Loucy (cell line): ENCODE measurements around the gene TXNIP.
"Not testable (repeated sequence)": the region's sequence is repeated elsewhere in the genome, so short reads cannot be mapped to it uniquely, and the experiment has no call there.

Experiments
- H2AFZ ChIP-seq: fragments of 200-600 bp; sonication (generic); 2 replicates; pipeline ENCODE4 v1.6.0; 2016; ENCODE audit warnings: antibody characterized with exemption, mild to moderate bottlenecking, low read length, moderate library complexity
- H3F3A ChIP-seq: fragments of 200-600 bp; 2 replicates; pipeline ENCODE4 v1.6.0; 2016; ENCODE audit warnings: antibody characterized with exemption, low read depth, mild to moderate bottlenecking
- H3K27me3 ChIP-seq: fragments of 200-600 bp; sonication (generic); 2 replicates; pipeline ENCODE4 v1.6.1; 2014; ENCODE audit warnings: low read length, mild to moderate bottlenecking; ENCODE audit not compliant: insufficient read depth, poor library complexity, severe bottlenecking
- H3K36me3 ChIP-seq: fragments of 200-600 bp; sonication (generic); 2 replicates; pipeline ENCODE4 v1.6.1; 2016; ENCODE audit warnings: low read length; ENCODE audit not compliant: insufficient read depth
- H3K4me1 ChIP-seq: fragments of 200-600 bp; sonication (generic); 2 replicates; pipeline ENCODE4 v1.5.1; 2014; ENCODE audit warnings: low read length, mild to moderate bottlenecking; ENCODE audit not compliant: insufficient read depth, poor library complexity, severe bottlenecking
- H3K4me2 ChIP-seq: fragments of 200-600 bp; sonication (generic); 2 replicates; pipeline ENCODE4 v1.6.0; 2014; ENCODE audit warnings: antibody characterized with exemption, low read length, low read depth, mild to moderate bottlenecking; ENCODE audit not compliant: poor library complexity, severe bottlenecking
- H3K4me3 ChIP-seq: fragments of 200-600 bp; sonication (generic); 2 replicates; pipeline ENCODE4 v1.5.1; 2014; ENCODE audit warnings: low read length, mild to moderate bottlenecking, mixed read lengths; ENCODE audit not compliant: poor library complexity, severe bottlenecking
- H3K79me2 ChIP-seq: fragments of 200-600 bp; sonication (generic); 2 replicates; pipeline ENCODE4 v1.6.1; 2014; ENCODE audit warnings: low read length; ENCODE audit not compliant: insufficient read depth
- H3K9ac ChIP-seq: fragments of 200-600 bp; sonication (generic); 2 replicates; pipeline ENCODE4 v1.6.0; 2014; ENCODE audit warnings: mild to moderate bottlenecking, low read depth, low read length, moderate library complexity; ENCODE audit not compliant: poor library complexity, severe bottlenecking
- H3K9me2 ChIP-seq: fragments of 200-600 bp; sonication (generic); replicated peaks from 2 replicates; pipeline ENCODE4 v1.6.1; 2016; ENCODE audit warnings: low read depth, low read length, mixed read lengths
- H3K9me3 ChIP-seq: fragments of 200-600 bp; sonication (generic); 2 replicates; pipeline ENCODE4 v1.6.1; 2014; ENCODE audit warnings: mild to moderate bottlenecking, antibody characterized with exemption, low read length, low read depth; ENCODE audit not compliant: insufficient read depth
- H4K20me1 ChIP-seq: fragments of 200-600 bp; sonication (generic); 2 replicates; pipeline ENCODE4 v1.6.0; 2014; ENCODE audit warnings: antibody characterized with exemption, low read length, mild to moderate bottlenecking; ENCODE audit not compliant: insufficient read depth, poor library complexity, severe bottlenecking
- EZH2phosphoT487 ChIP-seq: fragments of 200-600 bp; IDR thresholded peaks from 2 replicates; pipeline ENCODE4 v1.6.1; 2018; ENCODE audit warnings: antibody characterized with exemption, mild to moderate bottlenecking, moderate library complexity, borderline replicate concordance
- TF ChIP-seq, protein P1 (sequence below): fragments of 200-600 bp; sonication (generic); conservative IDR thresholded peaks from 2 replicates; pipeline ENCODE4 v1.5.1; 2014; ENCODE audit warnings: mild to moderate bottlenecking, antibody characterized with exemption, low read length

The TXNIP gene

DNA sequence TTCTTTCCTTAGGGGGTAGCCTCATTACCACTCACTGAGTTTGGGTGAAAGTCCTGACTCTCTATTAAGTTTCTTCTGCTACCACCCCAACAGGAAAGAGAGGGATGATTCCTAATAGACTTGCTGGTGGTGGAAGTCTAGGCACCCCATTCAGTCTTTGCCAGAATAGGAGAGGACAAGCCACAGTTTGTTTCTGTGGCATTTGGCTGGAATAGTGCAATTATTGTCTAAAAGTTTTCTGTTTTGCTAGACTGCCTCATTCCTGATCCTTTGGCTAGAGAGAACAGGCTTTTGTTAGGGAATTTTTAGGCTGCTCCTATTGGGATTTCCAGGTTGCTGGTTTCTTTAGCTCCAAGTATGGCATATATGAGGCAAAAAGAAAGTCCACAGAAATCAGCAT is 35.1 kb upstream of the TXNIP start:
- Histone ChIP-seq H3K9ac (no peak overlapping the region), H3K4me1 (peaks cover 10% of the 10 kb centered on the region), H3K27me3 (no peaks in the 10 kb centered on the region), H4K20me1 (no peaks in the 10 kb centered on the region), H3K79me2 (no peaks in the 10 kb centered on the region), H3K4me2 (no peak overlapping the region), H3K9me3 (no peaks in the 10 kb centered on the region), H3F3A (peaks cover under 1% of the 10 kb centered on the region; the same call in 1 of the 2 replicates), H3K36me3 (no peaks in the 10 kb centered on the region), H2AFZ (no peak overlapping the region), H3K4me3 (no peak overlapping the region), H3K9me2 (no peaks in the 10 kb centered on the region)
- TF ChIP-seq, protein P1, sequence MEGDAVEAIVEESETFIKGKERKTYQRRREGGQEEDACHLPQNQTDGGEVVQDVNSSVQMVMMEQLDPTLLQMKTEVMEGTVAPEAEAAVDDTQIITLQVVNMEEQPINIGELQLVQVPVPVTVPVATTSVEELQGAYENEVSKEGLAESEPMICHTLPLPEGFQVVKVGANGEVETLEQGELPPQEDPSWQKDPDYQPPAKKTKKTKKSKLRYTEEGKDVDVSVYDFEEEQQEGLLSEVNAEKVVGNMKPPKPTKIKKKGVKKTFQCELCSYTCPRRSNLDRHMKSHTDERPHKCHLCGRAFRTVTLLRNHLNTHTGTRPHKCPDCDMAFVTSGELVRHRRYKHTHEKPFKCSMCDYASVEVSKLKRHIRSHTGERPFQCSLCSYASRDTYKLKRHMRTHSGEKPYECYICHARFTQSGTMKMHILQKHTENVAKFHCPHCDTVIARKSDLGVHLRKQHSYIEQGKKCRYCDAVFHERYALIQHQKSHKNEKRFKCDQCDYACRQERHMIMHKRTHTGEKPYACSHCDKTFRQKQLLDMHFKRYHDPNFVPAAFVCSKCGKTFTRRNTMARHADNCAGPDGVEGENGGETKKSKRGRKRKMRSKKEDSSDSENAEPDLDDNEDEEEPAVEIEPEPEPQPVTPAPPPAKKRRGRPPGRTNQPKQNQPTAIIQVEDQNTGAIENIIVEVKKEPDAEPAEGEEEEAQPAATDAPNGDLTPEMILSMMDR, result no peak
- no peak for TF ChIP-seq EZH2phosphoT487

DNA sequence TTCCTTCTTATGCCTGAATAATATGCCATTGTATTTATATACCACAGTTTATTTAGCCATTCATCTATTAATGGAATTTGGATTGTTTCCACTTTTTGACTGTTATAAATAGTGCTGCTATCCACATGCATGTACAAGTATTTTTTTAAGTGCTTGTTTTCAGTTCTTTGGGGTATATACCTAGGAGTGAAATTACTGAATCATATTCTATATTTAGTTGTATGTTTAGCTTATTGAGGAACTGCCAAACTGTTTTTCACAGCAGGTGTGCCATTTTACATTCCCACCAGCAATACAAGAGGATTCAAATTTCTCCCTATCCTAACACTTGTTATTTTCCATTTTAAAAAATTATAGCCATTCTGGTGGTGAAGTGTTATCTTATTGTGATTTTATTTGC is 32.7 kb upstream of the TXNIP start:
- Histone ChIP-seq H3K36me3 (no peaks in the 10 kb centered on the region), H4K20me1 (no peaks in the 10 kb centered on the region), H2AFZ (no peak overlapping the region), H3K9me3 (no peaks in the 10 kb centered on the region), H3K4me2 (no peak overlapping the region), H3F3A (no peaks in the 10 kb centered on the region), H3K4me1 (peaks cover 6% of the 10 kb centered on the region), H3K79me2 (no peaks in the 10 kb centered on the region), H3K27me3 (no peaks in the 10 kb centered on the region), H3K9ac (no peak overlapping the region), H3K9me2 (no peaks in the 10 kb centered on the region), H3K4me3 (no peak overlapping the region)
- TF ChIP-seq, protein P1, result no peak

DNA sequence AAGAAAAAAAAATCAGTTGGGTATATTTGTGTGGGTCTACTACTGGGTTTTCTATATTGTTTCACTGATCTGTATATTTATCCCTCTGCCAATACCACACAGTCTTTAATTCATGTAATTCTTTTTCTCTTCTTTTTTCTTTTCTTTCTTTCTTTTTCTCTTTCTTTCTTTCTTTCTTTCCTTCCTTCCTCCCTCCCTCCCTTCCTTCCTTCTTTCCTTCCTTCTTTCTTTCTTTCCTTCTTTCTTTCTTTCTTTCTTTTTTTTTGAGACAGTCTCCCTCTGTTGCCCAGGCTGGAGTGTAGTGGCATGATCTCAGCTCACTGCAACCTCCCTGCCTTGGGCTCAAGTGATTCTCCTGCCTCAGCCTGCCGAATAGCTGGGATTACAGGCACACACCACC is 30.3 kb upstream of the TXNIP start:
- not testable (repeated sequence) for H3K27me3 ChIP-seq, H3K4me3 ChIP-seq, H3F3A ChIP-seq, H3K9ac ChIP-seq, H3K36me3 ChIP-seq, H3K4me1 ChIP-seq, H2AFZ ChIP-seq, H3K4me2 ChIP-seq, H4K20me1 ChIP-seq, H3K9me2 ChIP-seq, H3K79me2 ChIP-seq, H3K9me3 ChIP-seq

DNA sequence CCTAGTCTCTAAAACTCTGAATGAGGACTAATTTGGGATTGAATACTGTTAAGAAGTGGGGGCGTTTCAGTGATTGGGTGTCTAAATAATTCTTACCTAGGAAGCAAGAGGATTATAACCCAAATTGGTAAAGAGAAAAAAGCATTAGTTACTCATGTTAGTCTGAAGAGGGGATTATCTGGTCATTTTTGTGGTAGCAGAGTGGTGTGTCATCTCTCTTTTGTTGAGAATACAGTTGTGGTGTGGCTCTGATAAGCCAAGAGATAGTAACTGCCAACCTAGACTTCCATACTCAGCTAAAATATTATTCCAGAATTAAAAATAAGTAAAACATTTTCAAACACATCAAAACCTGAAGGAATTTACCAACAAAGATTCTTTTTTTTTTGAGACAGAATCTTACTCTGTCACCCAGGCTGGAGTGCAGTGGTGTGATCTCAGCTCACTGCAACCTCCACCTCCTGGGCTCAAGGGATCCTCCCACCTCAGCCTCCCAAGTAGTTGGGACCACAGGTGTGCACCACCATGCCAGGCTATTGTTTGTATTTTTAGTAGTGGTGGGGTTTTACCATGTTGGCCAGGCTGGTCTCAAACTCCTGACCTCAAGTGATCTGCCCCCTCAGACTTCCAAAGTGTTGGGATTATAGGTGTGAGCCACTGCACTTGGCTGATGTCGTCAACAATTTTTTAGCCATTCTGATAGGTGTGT is 29.6 kb upstream of the TXNIP start:
- not testable (repeated sequence) for H3K9ac ChIP-seq, H3K36me3 ChIP-seq, H2AFZ ChIP-seq, H4K20me1 ChIP-seq, H3K4me1 ChIP-seq, H3K4me3 ChIP-seq, H3K79me2 ChIP-seq, H3K9me3 ChIP-seq, H3F3A ChIP-seq, H3K27me3 ChIP-seq, H3K4me2 ChIP-seq, H3K9me2 ChIP-seq
